GM19455 (cell line): Measurements from ENCODE around the gene TBC1D22A.

ENCODE experiments used
- ATAC-seq: cut with Tn5 transposase; IDR thresholded peaks from one replicate; pipeline ENCODE4 v1.9.1; 2021; ENCODE audit not compliant: unreplicated experiment

TBC1D22A gene

DNA sequence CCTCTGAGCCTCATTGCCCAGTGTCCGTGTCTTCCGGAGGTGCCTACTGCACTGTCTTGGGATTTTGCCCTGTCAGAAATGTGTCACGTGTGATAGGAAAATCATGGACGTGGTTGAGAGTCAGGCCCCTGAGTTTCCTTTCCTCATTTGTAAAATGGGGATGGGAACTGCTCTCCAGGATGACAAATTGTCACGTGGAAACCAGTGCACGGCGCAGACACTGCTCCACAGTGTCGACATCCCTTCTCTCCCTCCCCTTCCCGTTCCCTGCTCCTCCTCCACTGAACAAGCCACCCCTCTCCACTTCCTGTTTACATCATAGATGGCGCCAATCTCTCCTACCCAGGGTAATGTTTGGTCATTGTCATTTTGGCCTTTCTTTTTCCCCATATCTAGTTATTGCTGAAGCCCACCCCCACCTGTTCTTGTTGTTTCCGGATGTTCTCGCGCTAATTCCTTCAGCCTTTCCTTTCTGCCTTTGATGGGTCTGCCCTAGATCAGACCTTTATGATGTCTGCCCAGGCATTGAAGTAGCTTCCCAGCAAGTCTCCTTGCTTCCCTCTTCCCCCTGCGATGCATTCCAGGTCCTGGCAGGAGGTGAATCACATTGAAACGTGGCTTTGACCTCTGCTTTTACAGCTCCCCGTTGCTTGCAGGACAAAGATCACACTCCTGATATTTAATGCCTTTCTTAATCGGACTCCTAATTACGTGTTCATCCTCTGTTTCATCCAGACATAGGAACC, 91.8 kb downstream of the TBC1D22A start:
- ATAC-seq, result no peak

DNA sequence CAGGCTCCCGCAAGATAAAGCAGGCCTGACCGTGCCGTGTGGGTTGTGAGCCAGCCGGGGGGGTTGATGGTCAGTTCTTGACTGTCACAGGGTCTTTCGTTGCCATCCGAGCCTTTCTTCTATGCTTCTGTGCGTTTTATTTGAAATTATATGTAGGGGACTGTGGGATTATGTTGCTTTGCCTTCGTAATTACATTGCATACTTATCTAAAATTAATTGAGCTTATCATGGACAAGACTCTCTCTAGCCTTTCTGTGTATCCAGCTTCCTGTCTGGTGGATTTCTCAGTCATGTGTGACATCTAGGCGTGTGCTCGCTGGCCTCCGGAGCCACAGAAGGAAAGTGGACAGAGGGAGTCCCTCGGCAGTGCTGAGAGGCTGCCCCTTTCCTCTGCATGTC, 93.2 kb downstream of the TBC1D22A start:
- no peak for ATAC-seq

DNA sequence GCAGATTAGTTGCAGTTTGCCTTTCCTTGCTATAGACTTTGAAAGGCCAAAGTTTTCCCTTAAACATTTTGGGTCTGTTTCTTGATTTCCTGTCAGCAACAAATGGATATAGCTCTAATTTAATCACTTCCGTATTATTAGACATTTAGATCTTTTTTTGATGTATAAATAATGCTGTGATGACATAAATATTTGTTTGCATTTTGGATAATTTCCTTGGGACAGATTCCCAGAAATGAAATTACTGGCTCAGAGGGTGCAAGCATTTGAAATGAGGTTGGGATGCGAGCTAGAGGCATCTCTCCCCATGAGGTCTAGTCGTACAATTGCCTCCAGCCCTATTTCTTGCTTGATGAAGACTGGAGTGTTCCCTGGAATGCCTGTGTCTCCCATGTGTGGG, 94.2 kb downstream of the TBC1D22A start:
- ATAC-seq, result no peak

DNA sequence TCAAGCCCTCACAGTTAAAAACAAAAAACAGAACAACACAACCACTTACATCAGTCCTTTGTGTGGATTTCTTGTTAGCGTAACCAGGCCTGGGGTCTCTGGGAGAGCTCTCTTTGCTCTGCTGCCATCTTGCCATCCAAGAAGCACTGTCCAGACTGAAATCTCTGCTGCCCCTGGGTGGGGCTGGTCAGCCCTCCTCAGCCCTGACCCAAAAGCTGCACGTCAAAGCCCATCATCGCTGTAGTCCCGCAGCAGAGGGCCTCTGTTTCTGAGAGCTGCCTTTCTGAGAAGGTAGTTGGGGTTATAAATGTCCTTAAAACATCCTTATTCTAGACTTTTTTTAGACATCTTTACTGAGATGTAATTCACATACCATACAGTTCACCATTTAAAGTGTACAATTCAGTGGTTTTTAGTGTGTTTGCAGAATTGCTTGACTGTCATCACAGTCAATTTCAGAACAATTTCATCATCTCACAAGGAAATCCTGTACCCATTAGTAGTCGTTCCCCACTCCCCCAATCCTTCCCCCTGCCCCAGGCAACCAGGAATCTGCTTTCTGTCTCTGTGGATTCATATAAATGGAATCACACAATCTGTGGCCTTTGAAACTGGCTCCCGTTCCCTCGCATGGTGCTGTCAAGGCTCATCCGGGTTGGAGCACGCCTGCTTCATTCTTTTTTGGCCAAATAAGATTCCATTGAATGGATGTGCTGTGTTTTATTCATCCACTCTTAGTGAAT, 94.9 kb downstream of the TBC1D22A start:
- ATAC-seq, result no peak

DNA sequence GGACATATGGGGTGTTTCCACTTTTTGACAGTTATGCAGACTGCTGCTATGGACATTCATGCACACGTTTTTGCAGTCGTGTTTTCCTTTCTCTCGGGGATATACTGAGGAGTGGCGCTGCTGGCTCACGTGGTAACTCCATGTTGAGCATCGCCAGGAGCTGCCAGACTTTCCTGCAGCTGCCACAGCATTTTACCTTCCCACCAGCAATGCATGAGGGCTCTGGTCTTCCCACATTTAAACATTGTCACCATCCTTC, 95.4 kb downstream of the TBC1D22A start:
- ATAC-seq, result no peak

DNA sequence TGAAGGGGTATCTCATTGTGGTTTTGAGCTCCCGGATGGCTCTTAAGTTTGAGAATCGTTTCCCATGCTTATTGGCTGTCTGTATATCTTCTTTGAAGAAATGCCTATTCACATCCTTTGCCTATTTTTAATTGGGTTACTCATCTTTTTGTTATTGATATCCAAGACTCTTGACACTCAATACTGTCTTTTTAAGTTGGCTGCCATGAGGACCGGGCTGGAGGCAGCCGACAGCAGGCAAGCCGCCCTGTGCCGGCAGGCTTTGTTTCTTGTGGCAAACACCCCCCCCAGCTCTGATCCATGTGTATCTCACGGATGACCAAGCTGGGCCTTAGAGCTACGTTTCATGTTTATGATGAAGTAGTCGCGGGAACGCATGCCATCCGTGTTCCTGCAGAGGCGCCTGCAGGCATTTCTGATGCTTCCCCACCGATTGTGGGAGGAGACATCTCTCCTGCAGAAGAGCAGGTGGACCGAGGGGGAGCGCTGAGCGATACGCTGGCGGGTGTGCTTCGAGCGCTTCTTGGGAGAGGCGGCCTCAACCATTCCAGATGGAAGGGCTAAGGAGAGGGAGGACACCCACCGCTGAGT, 95.8 kb downstream of the TBC1D22A start:
- ATAC-seq, result no peak

DNA sequence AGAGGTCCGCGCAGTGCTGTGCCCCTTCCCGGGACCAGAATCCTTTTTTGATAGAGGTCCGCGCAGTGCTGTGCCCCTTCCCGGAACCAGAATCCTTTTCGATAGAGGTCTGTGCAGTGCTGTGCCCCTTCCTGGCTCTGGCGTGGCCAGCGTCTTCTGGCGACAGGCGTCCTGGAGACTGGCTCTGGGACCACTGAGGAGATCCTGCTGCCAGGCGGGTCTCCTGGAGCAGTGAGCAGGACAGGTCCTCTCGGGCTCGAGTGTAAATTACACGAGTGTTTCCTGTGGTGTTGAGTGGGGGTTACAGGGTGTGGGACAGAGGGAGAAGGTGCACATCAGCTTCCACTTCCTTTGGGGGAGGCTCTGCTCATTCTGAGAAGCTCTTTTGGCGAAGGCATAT, 98.1 kb downstream of the TBC1D22A start:
- no peak for ATAC-seq

DNA sequence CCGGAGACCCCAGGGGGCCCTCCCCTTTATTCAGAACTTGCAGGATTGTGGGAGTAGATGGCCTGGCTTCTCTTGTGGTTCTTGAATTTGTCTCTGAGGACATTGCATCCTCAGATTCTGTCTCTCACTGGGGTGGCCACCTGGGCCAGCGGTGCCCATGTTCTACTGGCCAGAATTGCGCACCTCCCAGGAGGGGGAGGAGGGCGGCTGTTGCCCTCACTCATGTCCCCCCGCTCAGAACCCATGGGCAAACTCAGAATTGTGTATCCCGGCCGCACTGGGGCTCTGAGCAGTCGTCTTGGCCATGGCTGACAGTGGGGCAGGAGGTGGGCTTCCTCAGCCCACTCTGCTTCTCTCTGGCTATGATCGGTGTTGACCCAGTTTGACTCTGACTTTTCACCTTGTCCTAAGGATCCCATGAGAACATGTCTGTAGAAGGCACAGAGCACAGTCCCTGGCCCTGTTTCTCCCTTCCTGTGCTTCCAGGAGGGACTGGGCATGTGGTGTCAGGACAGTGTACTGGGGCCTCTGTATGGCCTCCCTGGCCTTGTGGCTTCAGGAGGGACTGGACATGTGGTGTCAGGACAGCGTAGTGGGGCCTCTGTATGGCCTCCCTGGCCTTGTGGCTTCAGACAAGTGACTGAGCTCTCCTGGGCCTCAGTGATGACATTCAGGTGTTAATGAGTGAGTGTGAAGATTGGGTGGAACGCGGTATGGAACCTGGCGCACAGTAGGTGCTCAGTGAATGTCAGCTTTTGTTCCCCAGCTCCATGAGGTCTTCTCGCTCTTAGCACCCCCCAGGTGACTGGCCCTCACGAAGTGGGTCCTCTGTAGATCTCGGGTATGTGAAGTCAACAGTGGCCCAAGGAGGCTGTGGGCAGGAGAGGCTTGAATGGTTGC, 99.3 kb downstream of the TBC1D22A start:
- no peak for ATAC-seq

DNA sequence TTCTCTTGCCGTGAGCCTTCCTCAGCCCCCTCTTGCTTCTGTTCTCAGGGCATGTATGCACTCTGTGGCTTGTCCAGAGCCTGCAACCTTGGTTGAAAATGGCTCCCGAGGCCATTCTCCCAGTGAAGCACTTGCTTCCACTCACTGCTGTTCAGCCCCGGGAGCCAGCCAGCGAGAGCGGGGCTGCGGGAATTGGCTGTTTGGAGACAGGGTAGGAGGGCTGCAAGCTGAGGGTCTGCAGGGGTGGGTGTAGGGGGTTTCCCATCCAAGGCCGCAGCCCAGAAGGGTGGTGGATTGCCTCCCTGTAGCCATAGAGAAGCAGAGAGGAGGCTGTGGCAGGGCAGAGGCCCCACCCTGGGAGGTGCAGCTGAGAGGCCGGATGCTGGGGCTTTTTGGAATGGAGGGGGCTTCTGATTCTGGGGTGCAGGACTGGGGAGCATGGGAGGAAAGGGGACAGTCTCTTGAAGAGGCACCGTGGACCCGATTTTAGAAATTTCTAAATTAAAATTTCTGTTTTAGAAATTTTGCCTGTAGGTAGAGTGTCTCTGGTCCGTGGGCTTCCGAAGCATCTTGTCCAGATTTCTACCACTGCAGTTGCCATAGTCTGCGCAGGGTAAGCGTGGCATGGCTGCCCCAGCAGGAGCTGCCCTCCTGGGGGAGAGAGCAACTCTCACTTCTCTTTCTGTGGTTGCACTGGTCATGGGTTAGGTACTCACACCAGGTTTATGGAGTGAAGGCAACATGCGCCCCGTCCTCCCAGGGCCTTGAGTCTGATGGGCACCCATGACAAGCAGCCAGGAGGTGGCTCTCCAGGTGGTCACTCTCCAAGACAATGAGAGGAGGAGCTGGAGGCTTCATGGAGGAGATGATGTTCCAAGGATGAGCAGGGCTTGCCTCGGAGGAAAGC, 100.2 kb downstream of the TBC1D22A start:
- no peak for ATAC-seq

DNA sequence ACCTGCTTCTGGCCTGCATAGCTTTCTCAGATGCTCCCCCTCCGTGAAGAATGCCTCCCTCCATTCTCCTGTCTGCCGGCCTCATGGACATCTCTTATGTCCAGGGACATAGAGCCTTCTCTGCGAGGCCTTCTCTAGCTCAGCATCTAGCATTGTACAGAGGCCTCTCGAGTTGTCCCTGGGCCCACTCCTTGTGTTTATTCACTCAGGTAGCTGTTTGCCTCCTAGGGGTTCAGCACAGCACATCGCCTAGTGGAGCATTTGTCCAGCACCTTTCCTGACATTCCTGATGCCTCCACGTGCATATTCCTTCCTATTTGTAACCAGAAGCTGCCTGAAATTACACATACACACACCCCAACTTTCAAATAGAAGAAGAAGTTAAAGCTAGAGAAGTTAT, 101.3 kb downstream of the TBC1D22A start:
- no peak for ATAC-seq

DNA sequence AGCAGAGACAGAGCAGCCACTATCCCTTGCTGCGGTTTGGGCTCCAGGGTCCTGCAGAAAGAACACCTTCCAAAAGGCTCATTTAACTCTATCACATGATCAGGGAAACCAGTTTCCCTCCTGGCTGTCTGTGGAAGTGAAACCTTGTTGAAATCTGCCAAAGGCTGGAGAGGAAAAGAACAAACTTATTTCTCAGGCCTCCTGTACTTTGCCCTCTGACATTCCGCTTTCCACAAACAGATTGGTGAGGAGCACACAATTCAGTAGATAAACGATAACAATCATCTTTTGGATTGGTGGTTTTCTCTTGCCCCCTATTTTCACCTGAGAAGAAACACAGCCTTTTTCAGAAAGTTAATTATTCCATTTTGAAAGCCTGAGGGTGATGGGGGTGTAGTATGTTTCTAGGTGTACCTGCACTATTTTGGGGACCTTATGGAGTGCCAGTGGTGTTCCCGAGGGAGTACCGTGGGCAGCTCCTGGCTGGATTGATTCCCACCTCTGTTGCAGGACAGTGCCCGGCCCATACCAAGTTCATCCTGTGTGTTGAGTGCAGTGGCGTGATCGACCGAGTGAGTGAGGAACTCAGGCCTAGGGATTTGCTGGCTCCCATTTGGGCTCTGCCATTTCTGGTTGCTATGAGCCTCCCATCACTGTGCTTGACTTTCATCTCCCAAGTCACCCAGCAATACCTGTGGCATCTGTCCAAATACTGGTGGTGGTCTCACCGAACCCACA, 102.0 kb downstream of the TBC1D22A start:
- ATAC-seq, result no peak

DNA sequence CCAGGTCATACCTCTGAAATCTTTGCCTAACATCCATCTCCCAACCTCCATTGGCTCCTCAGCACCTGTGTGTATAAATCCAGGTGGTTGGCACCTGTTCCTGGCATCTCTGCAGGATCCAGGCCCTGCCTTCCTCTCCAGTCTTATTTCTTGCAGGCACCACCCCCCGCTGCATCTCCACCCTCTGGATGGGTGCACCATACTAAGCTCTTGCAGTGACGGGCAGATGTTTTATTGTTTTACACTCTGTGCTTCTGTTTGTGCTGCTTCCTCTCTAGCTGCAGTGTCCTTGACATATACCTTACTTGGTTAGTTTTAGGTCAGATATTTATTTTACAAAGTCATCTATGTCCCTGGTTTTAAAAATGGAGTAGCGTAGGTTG, 102.6 kb downstream of the TBC1D22A start:
- ATAC-seq, result no peak

DNA sequence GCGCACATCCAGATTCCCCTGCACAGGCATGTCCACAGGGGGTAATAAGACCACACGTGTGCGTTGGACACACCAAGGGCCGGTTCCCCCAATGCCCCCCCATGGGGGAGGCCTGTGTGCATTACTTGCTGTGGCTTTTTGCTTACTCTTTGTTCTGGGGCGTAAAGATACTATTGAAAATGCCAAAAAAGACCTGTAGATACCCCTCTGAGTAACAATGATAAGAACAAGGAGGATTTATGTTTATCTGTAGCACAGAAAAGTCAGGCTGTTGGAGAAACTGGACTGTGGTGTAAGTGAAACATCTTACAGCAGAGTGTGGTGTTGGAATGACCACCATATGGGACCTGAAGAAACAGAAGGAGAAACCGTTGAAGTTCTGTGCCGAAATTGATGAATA, 103.2 kb downstream of the TBC1D22A start:
- ATAC-seq, result no peak

DNA sequence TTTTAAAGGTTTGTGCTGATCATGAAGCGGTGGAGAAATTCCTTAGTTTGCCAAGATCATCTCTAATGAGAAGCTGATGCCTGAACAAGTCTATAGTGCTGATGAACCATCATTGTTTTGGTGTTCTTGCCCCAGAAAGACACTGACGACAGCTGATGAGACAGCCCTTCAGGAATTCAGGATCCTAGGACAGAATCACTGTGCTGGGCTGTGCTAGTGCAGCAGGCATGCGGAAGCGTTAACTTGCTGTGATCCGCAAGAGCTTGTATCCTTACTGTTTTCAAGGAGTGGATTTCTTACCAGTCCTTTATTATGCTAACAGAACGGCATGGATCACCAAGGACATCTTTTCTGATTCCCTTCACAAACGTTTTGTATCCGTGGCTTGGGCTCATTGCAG, 104.1 kb downstream of the TBC1D22A start:
- no peak for ATAC-seq

DNA sequence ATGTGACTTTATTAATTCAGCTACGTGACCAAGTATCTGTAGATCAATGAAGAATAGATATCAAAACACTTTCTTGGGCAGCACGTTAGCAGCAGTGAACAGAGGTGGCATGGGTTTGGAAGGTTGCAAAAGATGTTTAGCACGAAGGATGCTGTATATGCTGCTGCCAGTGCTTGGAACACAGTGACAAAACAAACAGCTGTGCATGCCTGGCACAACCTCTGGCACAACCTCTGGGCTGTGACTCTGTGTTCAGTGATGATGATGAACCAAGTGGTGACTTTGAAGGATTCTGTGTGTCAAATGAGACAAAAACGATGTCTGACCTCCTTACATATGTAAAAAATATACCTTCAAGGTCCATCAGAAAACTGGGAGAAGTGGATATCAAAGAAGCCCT, 104.7 kb downstream of the TBC1D22A start:
- ATAC-seq, result no peak

DNA sequence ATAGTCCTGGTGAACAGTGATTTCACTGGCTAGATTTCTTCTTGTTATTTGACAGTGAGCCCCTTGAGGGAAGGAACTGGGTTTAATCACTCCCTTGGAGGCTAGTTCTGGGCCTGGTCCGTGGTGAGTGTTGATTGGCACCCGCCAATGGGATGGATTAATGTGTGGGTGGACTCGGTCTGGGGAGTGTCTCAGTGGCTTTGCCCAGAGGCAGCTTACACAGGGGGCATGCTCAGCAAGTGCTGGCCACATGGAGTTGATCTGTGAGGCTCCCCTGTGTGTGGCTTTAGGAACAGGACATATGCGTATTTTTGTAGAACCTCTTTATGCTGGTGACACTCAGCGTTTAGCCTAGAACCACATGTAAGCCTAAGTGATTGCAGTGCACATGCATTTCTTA, 106.9 kb downstream of the TBC1D22A start:
- no peak for ATAC-seq

DNA sequence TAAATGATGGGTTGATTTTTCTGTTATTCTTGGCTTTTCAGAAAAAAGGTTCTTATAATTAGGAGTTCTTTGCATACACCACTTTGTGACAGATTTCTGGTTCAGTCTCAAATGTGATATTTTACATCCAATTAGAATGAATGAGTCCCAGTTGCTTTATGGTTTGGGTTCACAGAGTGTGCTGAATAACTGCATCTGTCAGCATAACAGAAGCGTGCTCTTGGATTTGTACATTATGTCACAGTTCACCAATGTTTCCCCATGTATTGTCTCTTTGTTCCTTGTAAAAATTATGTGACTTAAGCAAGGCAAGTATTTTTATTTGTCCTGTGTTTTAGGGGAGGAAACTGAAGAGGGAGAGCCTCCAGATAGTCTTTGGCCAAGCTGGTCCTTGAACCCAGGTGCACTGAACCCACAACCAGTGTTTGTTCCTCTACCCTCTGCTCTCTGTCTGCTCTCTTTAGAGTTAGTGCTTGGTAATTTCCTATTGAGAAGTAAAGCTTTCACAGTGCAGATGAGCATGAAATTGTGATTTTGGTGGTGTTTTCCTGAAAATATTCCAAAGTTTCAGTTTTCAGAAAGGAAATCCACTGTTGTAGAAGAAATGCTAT, 107.5 kb downstream of the TBC1D22A start:
- ATAC-seq, result no peak

DNA sequence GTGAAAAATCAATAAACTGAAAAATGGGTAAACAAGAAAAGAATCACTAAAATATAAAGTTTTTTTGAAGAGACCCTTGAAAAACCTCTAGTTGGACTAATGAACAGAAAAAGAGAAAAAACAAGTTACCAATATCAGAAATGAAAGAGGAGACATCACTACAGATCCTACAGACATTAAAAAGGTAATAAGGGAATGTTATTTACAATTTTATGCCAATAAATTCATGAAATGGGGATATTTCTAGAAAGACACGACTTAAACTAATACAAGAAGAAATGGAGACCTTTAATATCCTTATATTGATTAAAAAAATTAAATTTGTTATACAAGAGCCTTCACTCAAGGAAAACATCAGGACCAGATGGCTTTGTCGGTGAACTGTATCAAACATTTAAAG, 109.4 kb downstream of the TBC1D22A start:
- no peak for ATAC-seq

DNA sequence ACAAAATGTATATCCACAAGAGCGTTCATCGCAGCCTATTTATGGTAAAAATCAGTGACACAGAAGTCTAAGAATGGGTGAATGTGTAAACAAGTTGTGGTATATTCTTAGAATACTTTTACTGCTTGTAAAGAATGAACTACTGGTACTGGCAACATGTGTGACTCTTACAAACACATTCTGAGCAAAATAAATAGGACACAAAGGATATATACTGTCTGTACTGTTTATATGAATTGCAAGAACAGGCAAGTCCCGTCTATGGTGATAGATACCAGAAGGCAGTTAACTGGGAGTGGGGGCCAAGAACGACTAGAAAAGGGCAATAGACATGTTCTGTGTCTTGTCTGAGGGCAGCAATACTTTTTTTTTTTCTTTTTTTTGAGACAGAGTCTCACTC, 112.6 kb downstream of the TBC1D22A start:
- ATAC-seq, result no peak
